ENCODE measurements around the gene HKDC1.
"Not testable (repeated sequence)": the region's sequence is repeated elsewhere in the genome, so short reads cannot be mapped to it uniquely, and the experiment has no call there.

Gene HKDC1

GRCh38 chr10:69275444-69275843, 55.3 kb downstream of the HKDC1 start:
- TF ChIP-seq, protein P1, sequence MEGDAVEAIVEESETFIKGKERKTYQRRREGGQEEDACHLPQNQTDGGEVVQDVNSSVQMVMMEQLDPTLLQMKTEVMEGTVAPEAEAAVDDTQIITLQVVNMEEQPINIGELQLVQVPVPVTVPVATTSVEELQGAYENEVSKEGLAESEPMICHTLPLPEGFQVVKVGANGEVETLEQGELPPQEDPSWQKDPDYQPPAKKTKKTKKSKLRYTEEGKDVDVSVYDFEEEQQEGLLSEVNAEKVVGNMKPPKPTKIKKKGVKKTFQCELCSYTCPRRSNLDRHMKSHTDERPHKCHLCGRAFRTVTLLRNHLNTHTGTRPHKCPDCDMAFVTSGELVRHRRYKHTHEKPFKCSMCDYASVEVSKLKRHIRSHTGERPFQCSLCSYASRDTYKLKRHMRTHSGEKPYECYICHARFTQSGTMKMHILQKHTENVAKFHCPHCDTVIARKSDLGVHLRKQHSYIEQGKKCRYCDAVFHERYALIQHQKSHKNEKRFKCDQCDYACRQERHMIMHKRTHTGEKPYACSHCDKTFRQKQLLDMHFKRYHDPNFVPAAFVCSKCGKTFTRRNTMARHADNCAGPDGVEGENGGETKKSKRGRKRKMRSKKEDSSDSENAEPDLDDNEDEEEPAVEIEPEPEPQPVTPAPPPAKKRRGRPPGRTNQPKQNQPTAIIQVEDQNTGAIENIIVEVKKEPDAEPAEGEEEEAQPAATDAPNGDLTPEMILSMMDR (conservative IDR thresholded peaks at IDR 0.05; ENCODE audit: low read depth, low read length) = no peak
- H3K4me3 ChIP-seq (ENCODE audit: low read length) = no peak overlapping the region

DNA sequence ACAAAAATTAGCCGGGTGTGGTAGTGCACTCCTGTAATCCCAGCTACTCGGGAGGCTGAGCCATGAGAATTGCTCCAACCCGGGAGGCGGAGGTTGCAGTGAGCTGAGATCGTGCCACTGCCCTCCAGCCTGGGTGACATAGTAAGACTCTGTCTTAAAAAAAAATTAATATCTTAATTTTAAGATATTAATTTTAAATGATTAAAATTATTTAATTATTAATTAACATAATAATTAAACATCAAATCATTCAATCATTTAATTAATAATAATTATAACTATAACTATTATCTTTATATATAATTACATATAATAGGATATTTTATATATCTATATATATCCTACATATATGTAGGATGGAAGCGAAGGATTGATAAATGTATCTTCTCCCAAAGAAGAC, 56.4 kb downstream of the HKDC1 start:
- TF ChIP-seq, protein P1 (conservative IDR thresholded peaks at IDR 0.05; ENCODE audit: low read depth, low read length) = no peak
- no peak for DNase-seq (ENCODE audit: low read depth)
- no peak overlapping the region for H3K4me3 ChIP-seq (ENCODE audit: low read length)

More at GRCh38 chr10:69275444-69275843, 55.3 kb downstream of the HKDC1 start:
- no peak for DNase-seq (ENCODE audit: low read depth)

- DNase-seq (ENCODE audit: low read depth) = peak; percentile 64
- TF ChIP-seq, protein P1 (conservative IDR thresholded peaks at IDR 0.05; ENCODE audit: low read depth, low read length) = peak; percentile 2
- H3K4me3 ChIP-seq (ENCODE audit: low read length) = no peak within 1 kb of the TSS
These were observed 58.4 kb downstream of the HKDC1 start, which contains the start of gene HK1 for GRCh38 chr10:69278446-69278963. Gene HK1 (plus strand): TSS chr10:69278496.

GRCh38 chr10:69279110-69279509, 59.0 kb downstream of the HKDC1 start:
- TF ChIP-seq, protein P1 (conservative IDR thresholded peaks at IDR 0.05; ENCODE audit: low read depth, low read length) = no peak
- DNase-seq (ENCODE audit: low read depth) = no peak
- H3K4me3 ChIP-seq (ENCODE audit: low read length) = no peak overlapping the region

- TF ChIP-seq, protein P1 (conservative IDR thresholded peaks at IDR 0.05; ENCODE audit: low read depth, low read length) = no peak
- H3K4me3 ChIP-seq (ENCODE audit: low read length) = no peak overlapping the region
- no peak for DNase-seq (ENCODE audit: low read depth)
These were observed 61.6 kb downstream of the HKDC1 start for GRCh38 chr10:69281507-69282413.

DNA sequence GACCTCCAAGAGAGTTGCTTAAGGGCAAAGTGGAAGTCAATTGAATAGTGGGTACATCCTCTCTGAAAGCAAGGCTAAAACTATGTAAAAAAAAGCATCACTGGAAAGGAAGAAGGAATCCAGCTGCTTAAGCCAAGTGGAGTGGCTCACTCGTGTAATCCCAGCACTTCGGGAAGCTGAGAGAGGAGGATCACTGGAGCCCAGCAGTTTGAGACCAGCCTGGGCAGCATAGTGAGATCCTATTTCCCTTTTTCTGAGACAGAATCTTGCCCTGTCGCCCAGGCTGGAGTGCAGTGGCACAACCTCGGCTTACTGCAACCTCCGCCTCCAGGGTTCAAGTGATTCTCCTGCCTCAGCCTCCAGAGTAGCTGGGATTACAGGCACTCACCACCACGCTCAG, 64.3 kb downstream of the HKDC1 start:
- H3K4me3 ChIP-seq (ENCODE audit: low read length); DNase-seq (ENCODE audit: low read depth): not testable (repeated sequence)

DNA sequence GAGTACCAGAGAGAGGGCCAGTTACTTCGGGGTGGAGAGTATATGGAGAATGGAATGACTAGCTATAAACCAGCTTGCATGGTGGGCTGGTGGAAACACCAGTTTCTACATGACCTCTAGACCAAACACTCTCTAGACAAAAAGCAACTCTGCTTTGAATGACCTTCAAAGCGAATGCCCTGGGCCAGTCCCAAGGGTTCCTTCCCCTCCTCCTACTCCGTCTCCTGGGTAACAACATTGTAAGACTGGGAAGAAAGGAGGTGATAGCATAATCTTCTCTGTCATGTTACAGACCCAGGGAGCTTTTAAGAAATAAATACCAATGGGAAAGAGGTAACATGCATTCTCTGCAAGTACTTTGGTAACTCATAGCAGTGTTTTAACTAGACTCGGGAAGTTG, 65.6 kb downstream of the HKDC1 start:
- no peak for DNase-seq (ENCODE audit: low read depth)
- no peak overlapping the region for H3K4me3 ChIP-seq (ENCODE audit: low read length)
- TF ChIP-seq, protein P1 (conservative IDR thresholded peaks at IDR 0.05; ENCODE audit: low read depth, low read length) = no peak
